ENCODE data around the gene OR5AN1.

DNA sequence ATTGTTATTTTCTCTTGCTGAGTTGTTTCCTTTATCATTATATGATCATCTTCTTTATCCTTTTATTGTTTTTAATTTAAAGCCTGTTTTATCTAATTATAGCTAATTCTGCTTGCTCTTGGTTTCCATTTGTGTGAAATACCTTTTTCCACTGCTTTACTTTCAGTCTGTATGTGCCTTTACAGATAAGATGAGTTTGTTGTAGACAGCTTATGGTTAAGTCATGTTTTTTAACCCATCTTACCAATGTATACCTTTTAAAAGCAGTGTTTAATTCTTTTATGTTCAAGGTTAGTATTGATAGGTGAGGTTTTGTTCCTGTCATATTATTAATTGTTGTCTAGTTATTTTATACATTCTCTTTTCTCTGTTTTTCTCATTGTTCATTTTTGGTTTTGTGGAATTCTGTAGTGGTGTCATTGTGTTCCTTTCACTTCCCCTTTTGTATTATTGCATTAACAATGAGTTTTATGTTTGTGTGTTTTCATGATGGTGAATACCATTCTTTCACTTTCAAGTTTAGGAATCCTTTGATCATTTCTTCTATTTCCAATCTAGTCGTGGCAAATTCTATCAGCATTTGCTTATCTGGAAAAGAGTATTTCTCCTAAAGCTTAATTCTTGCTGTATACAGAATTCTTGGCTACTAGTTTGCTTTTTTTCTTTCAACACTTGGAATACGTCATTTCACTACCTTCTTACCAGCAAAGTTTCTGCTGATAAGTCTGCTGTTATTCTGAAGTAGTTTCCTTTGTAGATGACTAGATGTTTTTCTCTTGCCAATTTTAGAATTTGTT lies 21.8 kb downstream of the OR5AN1 start:
- no peak for TF ChIP-seq EP300 (IDR thresholded peaks at IDR 0.05)
- TF ChIP-seq, protein P1, sequence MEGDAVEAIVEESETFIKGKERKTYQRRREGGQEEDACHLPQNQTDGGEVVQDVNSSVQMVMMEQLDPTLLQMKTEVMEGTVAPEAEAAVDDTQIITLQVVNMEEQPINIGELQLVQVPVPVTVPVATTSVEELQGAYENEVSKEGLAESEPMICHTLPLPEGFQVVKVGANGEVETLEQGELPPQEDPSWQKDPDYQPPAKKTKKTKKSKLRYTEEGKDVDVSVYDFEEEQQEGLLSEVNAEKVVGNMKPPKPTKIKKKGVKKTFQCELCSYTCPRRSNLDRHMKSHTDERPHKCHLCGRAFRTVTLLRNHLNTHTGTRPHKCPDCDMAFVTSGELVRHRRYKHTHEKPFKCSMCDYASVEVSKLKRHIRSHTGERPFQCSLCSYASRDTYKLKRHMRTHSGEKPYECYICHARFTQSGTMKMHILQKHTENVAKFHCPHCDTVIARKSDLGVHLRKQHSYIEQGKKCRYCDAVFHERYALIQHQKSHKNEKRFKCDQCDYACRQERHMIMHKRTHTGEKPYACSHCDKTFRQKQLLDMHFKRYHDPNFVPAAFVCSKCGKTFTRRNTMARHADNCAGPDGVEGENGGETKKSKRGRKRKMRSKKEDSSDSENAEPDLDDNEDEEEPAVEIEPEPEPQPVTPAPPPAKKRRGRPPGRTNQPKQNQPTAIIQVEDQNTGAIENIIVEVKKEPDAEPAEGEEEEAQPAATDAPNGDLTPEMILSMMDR (IDR thresholded peaks at IDR 0.05) = no peak
- no peak for TF ChIP-seq POLR2AphosphoS5 (IDR thresholded peaks at IDR 0.05)
- no peak for TF ChIP-seq POLR2A (IDR thresholded peaks at IDR 0.05)
